PC-3 (cell line): ENCODE measurements around the gene SLCO4C1. TPM values are rescaled to one million over a fixed set of nuclear protein-coding genes. Genes with fewer than 3 reads are reported as not detected.
"Not testable (repeated sequence)": the region's sequence is repeated elsewhere in the genome, so short reads cannot be mapped to it uniquely, and the experiment has no call there.

Experiments
- ATAC-seq: fragments of 200-7000 bp; cut with Tn5 transposase; 2 replicates; pipeline ENCODE4 v1.9.1; 2020; ENCODE audit warnings: mild to moderate bottlenecking, moderate library complexity
- BruUV-seq: library from RNA; stranded (reverse); fragments of 400-500 nt; replicated peaks from 2 replicates; lab custom pipeline; 2021; lab: Mats Ljungman, UMichigan
- CTCF ChIA-PET: fragments of 300-600 bp; sonication (Branson Sonifier 250); formaldehyde crosslinking; loops from one replicate; lab custom pipeline; 2022; ENCODE audit warnings: antibody characterized with exemption; lab: Charles Lee
- POLR2A ChIA-PET: fragments of 300-600 bp; sonication (Branson Sonifier 250); formaldehyde crosslinking; loops from one replicate; lab custom pipeline; 2022; ENCODE audit warnings: antibody characterized with exemption; ENCODE audit not compliant: unreplicated experiment; lab: Charles Lee
- DNase-seq: peaks from one replicate; pipeline ENCODE4 v3.0.0-alpha.2; 2015
- H2AFZ ChIP-seq: fragments of 300-600 bp; sonication (generic); 2 replicates; pipeline ENCODE4 v1.6.0; 2016; ENCODE audit warnings: antibody characterized with exemption, low read length
- H3F3A ChIP-seq: fragments of 300-600 bp; sonication (generic); one replicate; pipeline ENCODE4 v1.6.0; 2017; ENCODE audit warnings: antibody characterized with exemption, low read length, control low read depth, mild to moderate bottlenecking; ENCODE audit not compliant: unreplicated experiment
- H3K27ac ChIP-seq: fragments of 300-600 bp; sonication (generic); 2 replicates; pipeline ENCODE4 v1.5.1; 2016; ENCODE audit warnings: mild to moderate bottlenecking, low read length
- H3K27me3 ChIP-seq: fragments of 300-600 bp; sonication (generic); 2 replicates; pipeline ENCODE4 v1.6.1; 2016; ENCODE audit warnings: low read length, mixed read lengths
- H3K36me3 ChIP-seq: fragments of 300-600 bp; sonication (generic); 2 replicates; pipeline ENCODE4 v1.6.1; 2016; ENCODE audit warnings: low read depth, mixed run types, low read length, mixed read lengths
- H3K4me1 ChIP-seq: fragments of 300-600 bp; sonication (generic); 2 replicates; pipeline ENCODE4 v1.5.1; 2016; ENCODE audit warnings: low read length; ENCODE audit not compliant: insufficient read depth
- H3K4me2 ChIP-seq: fragments of 300-600 bp; sonication (generic); 2 replicates; pipeline ENCODE4 v1.6.0; 2016; ENCODE audit warnings: low read length
- H3K4me3 ChIP-seq: fragments of 300-600 bp; sonication (generic); 2 replicates; pipeline ENCODE4 v1.5.1; 2016; ENCODE audit warnings: mild to moderate bottlenecking, low read length, mixed read lengths
- H3K79me2 ChIP-seq: fragments of 300-600 bp; sonication (generic); 2 replicates; pipeline ENCODE4 v1.6.1; 2017; ENCODE audit warnings: low read length, mixed read lengths
- H3K9ac ChIP-seq: fragments of 300-600 bp; sonication (generic); 2 replicates; pipeline ENCODE4 v1.6.0; 2016; ENCODE audit warnings: mild to moderate bottlenecking, low read length
- H3K9me2 ChIP-seq: fragments of 300-600 bp; sonication (generic); replicated peaks from 2 replicates; pipeline ENCODE4 v1.6.1; 2016; ENCODE audit warnings: mixed run types, low read length, mixed read lengths
- H3K9me3 ChIP-seq: fragments of 300-600 bp; sonication (generic); 2 replicates; pipeline ENCODE4 v1.6.1; 2016; ENCODE audit warnings: low read length, mixed read lengths
- H4K20me1 ChIP-seq: fragments of 300-600 bp; sonication (generic); 2 replicates; pipeline ENCODE4 v1.6.1; 2016; ENCODE audit warnings: low read length, mixed read lengths
- CTCF ChIP-seq: fragments of 300-600 bp; sonication (generic); conservative IDR thresholded peaks from 2 replicates; pipeline ENCODE4 v1.5.1; 2017; ENCODE audit warnings: antibody characterized with exemption, low read depth, mild to moderate bottlenecking, low read length
- EZH2 ChIP-seq: fragments of 300-600 bp; sonication (generic); IDR thresholded peaks from one replicate; pipeline ENCODE4 v1.6.1; 2017; ENCODE audit warnings: antibody characterized with exemption, mild to moderate bottlenecking, low read length; ENCODE audit not compliant: unreplicated experiment
- EZH2phosphoT487 ChIP-seq: fragments of 300-600 bp; sonication (generic); IDR thresholded peaks from 2 replicates; pipeline ENCODE4 v1.6.1; 2018; ENCODE audit warnings: mild to moderate bottlenecking, antibody characterized with exemption, low read length, borderline replicate concordance
- intact Hi-C: fragments of 100-400 bp; cut with micrococcal nuclease; formaldehyde crosslinking; loops from 2 replicates; pipeline ENCODE4 v1.9.0; 2023
- total RNA-seq: library from RNA; depleted of rRNA; stranded (reverse); fragments of >200 nt; gene quantifications from 2 replicates; pipeline ENCODE4 v1.2.3, GENCODE V29; 2014

The SLCO4C1 gene
- total RNA-seq, 1 experiment from 2014 or later = not detected

- CTCF ChIA-PET = no interaction called here
- no peak overlapping the region for H2AFZ ChIP-seq
- H3K27me3 ChIP-seq = peaks cover 6% of the 10 kb centered on the region; the same call in 1 of the 2 replicates
- H3K9ac ChIP-seq = no peak overlapping the region
- POLR2A ChIA-PET = no interaction called here
- BruUV-seq = no TSS peak
- no peaks in the 10 kb centered on the region for H3K9me3 ChIP-seq
- H4K20me1 ChIP-seq = no peaks in the 10 kb centered on the region
- H3K27ac ChIP-seq = no peak overlapping the region
- intact Hi-C loops = no loop called here
- H3K79me2 ChIP-seq = no peaks in the 10 kb centered on the region
- DNase-seq (no peak), ATAC-seq (no peak)
- no peak for TF ChIP-seq EZH2phosphoT487
- TF ChIP-seq CTCF = no peak
- TF ChIP-seq EZH2 = no peak
- H3K4me1 ChIP-seq = no peaks in the 10 kb centered on the region
- no peaks in the 10 kb centered on the region for H3F3A ChIP-seq
- no peaks in the 10 kb centered on the region for H3K36me3 ChIP-seq
- no peak overlapping the region for H3K4me2 ChIP-seq
- H3K4me3 ChIP-seq = no peak overlapping the region
- no peaks in the 10 kb centered on the region for H3K9me2 ChIP-seq
Measured at GRCh38 chr5:102324714-102325113, 28.6 kb upstream of the SLCO4C1 start.

GRCh38 chr5:102318801-102319200 lies 22.7 kb upstream of the SLCO4C1 start:
- BruUV-seq, intact Hi-C loops, H2AFZ ChIP-seq, POLR2A ChIA-PET, H3K4me1 ChIP-seq, H3K27ac ChIP-seq, H3K9me3 ChIP-seq, H3K36me3 ChIP-seq, H4K20me1 ChIP-seq, DNase-seq, H3K4me2 ChIP-seq, H3K79me2 ChIP-seq, ATAC-seq, H3K9ac ChIP-seq, H3K9me2 ChIP-seq, CTCF ChIA-PET, H3F3A ChIP-seq, H3K4me3 ChIP-seq: not testable (repeated sequence)
- H3K27me3 ChIP-seq = peaks cover 15% of the 10 kb centered on the region

- H3K9ac ChIP-seq = no peak overlapping the region
- no peak overlapping the region for H3K4me3 ChIP-seq
- H3K9me3 ChIP-seq = no peaks in the 10 kb centered on the region
- POLR2A ChIA-PET = no interaction called here
- BruUV-seq = no TSS peak
- H3K27me3 ChIP-seq = peaks cover 15% of the 10 kb centered on the region
- DNase-seq = no peak
- TF ChIP-seq EZH2phosphoT487 (no peak), CTCF (no peak), EZH2 (no peak)
- H3K79me2 ChIP-seq = no peaks in the 10 kb centered on the region
- CTCF ChIA-PET = no interaction called here
- no peaks in the 10 kb centered on the region for H3K36me3 ChIP-seq
- no peak overlapping the region for H2AFZ ChIP-seq
- H3K4me2 ChIP-seq = no peak overlapping the region
- no peak for ATAC-seq
- no peak overlapping the region for H3K27ac ChIP-seq
- H3K4me1 ChIP-seq = no peaks in the 10 kb centered on the region
- intact Hi-C loops = no loop called here
- H3K9me2 ChIP-seq = no peaks in the 10 kb centered on the region
- no peaks in the 10 kb centered on the region for H4K20me1 ChIP-seq
- no peaks in the 10 kb centered on the region for H3F3A ChIP-seq
Measured at GRCh38 chr5:102314328-102314727, 18.2 kb upstream of the SLCO4C1 start.
